HL-60/S4 treated with retinoic acid at 250 ng/mL for 4 days and 3 days (cell line): ENCODE results near the gene TNS3.

ENCODE experiments used
- in situ Hi-C: fragments of 300-500 bp; cut with MboI; formaldehyde crosslinking; loops from 2 replicates; pipeline ENCODE4 v1.7.0; 2022; ENCODE audit warnings: low sequenced_read_pairs

Gene TNS3

GRCh38 chr7:47336472-47337425, 245.2 kb downstream of the TNS3 start:
- in situ Hi-C loops = no loop called here

GRCh38 chr7:47335557-47336471, 246.1 kb downstream of the TNS3 start:
- in situ Hi-C loops = no loop called here

- in situ Hi-C loops = no loop called here
Observed at GRCh38 chr7:47335071-47335470, 246.8 kb downstream of the TNS3 start.

GRCh38 chr7:47333959-47334358, 248.0 kb downstream of the TNS3 start:
- in situ Hi-C loops = no loop called here

GRCh38 chr7:47333554-47333887, 248.4 kb downstream of the TNS3 start:
- in situ Hi-C loops = no loop called here

- in situ Hi-C loops = no loop called here
Observed at GRCh38 chr7:47332681-47333553, 249.0 kb downstream of the TNS3 start.

- in situ Hi-C loops = no loop called here
Observed at GRCh38 chr7:47332213-47332612, 249.7 kb downstream of the TNS3 start.

- in situ Hi-C loops = no loop called here
Observed at GRCh38 chr7:47331179-47331565, 250.7 kb downstream of the TNS3 start.

GRCh38 chr7:47330561-47331178, 251.2 kb downstream of the TNS3 start:
- in situ Hi-C loops = no loop called here

- in situ Hi-C loops = no loop called here
Observed at GRCh38 chr7:47330026-47330425, 251.9 kb downstream of the TNS3 start.

- in situ Hi-C loops = no loop called here
Observed at GRCh38 chr7:47329320-47329926, 252.5 kb downstream of the TNS3 start.

GRCh38 chr7:47328392-47329319, 253.3 kb downstream of the TNS3 start:
- in situ Hi-C loops = no loop called here

- in situ Hi-C loops = no loop called here
Observed at GRCh38 chr7:47327698-47328391, 254.1 kb downstream of the TNS3 start.

GRCh38 chr7:47327346-47327697, 254.6 kb downstream of the TNS3 start:
- in situ Hi-C loops = no loop called here

- in situ Hi-C loops = no loop called here
Observed at GRCh38 chr7:47326808-47327207, 255.1 kb downstream of the TNS3 start.

- in situ Hi-C loops = no loop called here
Observed at GRCh38 chr7:47326220-47326619, 255.7 kb downstream of the TNS3 start.

GRCh38 chr7:47325337-47325736, 256.6 kb downstream of the TNS3 start:
- in situ Hi-C loops = no loop called here

GRCh38 chr7:47323904-47324303, 258.0 kb downstream of the TNS3 start:
- in situ Hi-C loops = no loop called here
